ENCODE measurements around the gene EIF4A2. TPM values are rescaled to one million over a fixed set of nuclear protein-coding genes. Genes with fewer than 3 reads are reported as not detected.

EIF4A2 gene
- total and polyA plus RNA-seq, 9 of the 15 experiments (the other 6 are each of a cell fraction or from before 2014, with no cell fraction given): 307 to 754 (median 435) TPM

DNA sequence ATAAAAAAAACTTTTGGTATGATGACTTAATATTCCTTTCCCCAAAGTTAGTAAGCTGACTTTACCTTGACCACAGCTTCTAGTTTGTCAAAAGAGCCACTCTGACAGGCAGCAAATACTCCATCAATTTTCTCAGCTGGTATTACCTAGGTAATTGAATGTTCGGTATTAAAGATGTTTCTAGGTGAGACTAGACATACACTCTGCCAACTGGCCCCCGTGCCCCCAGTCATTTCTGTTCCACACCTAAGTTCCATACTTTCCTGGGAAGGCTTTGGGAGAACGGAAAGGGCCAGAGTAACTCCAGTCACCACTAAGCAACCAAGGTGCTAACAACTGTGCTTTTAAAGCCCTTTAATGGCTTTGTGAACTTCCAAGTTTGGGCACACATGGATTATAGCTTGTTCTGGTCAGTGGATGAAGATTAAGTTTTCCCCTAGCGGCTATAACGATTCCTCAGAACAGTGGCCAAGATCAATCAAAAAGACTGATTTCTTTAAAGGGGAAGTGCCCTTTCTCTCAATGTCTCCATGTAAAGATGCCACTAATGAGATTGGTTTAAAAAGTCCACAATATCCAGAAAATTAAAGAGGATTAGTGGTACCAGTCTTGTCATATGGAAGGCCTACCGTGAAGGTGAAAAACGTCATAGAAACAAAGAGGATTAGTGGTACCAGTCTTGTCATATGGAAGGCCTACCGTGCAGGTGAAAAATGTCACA is 7.0 kb downstream of the EIF4A2 start (continued):
- no peak for TF ChIP-seq ZNF146 (CRISPR knock-in tag; IDR thresholded peaks at IDR 0.05; ENCODE audit: unreplicated experiment)
- TF ChIP-seq NFATC3 (IDR thresholded peaks at IDR 0.05): no peak
- TF ChIP-seq NCOA6 (IDR thresholded peaks at IDR 0.05): no peak
- TF ChIP-seq ZNF551 (CRISPR knock-in tag; IDR thresholded peaks at IDR 0.05): no peak; the same call in none of the 2 replicates
- TF ChIP-seq POLR2A (conservative IDR thresholded peaks at IDR 0.05): peak; percentile 92
- TF ChIP-seq, protein P1, sequence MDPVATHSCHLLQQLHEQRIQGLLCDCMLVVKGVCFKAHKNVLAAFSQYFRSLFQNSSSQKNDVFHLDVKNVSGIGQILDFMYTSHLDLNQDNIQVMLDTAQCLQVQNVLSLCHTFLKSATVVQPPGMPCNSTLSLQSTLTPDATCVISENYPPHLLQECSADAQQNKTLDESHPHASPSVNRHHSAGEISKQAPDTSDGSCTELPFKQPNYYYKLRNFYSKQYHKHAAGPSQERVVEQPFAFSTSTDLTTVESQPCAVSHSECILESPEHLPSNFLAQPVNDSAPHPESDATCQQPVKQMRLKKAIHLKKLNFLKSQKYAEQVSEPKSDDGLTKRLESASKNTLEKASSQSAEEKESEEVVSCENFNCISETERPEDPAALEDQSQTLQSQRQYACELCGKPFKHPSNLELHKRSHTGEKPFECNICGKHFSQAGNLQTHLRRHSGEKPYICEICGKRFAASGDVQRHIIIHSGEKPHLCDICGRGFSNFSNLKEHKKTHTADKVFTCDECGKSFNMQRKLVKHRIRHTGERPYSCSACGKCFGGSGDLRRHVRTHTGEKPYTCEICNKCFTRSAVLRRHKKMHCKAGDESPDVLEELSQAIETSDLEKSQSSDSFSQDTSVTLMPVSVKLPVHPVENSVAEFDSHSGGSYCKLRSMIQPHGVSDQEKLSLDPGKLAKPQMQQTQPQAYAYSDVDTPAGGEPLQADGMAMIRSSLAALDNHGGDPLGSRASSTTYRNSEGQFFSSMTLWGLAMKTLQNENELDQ (CRISPR knock-in tag; IDR thresholded peaks at IDR 0.05; ENCODE audit: borderline replicate concordance): no peak
- TF ChIP-seq, protein P2, sequence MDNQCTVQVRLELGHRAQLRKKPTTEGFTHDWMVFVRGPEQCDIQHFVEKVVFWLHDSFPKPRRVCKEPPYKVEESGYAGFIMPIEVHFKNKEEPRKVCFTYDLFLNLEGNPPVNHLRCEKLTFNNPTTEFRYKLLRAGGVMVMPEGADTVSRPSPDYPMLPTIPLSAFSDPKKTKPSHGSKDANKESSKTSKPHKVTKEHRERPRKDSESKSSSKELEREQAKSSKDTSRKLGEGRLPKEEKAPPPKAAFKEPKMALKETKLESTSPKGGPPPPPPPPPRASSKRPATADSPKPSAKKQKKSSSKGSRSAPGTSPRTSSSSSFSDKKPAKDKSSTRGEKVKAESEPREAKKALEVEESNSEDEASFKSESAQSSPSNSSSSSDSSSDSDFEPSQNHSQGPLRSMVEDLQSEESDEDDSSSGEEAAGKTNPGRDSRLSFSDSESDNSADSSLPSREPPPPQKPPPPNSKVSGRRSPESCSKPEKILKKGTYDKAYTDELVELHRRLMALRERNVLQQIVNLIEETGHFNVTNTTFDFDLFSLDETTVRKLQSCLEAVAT (IDR thresholded peaks at IDR 0.05): peak in 1 of 2 experiments; percentile 38; a peak in 1 of 4 replicates
- TF ChIP-seq THRAP3 (IDR thresholded peaks at IDR 0.05; ENCODE audit: borderline replicate concordance): peak; percentile 59; the same call in 1 of the 2 replicates
- TF ChIP-seq YBX1 (IDR thresholded peaks at IDR 0.05): no peak
- TF ChIP-seq, protein P3, sequence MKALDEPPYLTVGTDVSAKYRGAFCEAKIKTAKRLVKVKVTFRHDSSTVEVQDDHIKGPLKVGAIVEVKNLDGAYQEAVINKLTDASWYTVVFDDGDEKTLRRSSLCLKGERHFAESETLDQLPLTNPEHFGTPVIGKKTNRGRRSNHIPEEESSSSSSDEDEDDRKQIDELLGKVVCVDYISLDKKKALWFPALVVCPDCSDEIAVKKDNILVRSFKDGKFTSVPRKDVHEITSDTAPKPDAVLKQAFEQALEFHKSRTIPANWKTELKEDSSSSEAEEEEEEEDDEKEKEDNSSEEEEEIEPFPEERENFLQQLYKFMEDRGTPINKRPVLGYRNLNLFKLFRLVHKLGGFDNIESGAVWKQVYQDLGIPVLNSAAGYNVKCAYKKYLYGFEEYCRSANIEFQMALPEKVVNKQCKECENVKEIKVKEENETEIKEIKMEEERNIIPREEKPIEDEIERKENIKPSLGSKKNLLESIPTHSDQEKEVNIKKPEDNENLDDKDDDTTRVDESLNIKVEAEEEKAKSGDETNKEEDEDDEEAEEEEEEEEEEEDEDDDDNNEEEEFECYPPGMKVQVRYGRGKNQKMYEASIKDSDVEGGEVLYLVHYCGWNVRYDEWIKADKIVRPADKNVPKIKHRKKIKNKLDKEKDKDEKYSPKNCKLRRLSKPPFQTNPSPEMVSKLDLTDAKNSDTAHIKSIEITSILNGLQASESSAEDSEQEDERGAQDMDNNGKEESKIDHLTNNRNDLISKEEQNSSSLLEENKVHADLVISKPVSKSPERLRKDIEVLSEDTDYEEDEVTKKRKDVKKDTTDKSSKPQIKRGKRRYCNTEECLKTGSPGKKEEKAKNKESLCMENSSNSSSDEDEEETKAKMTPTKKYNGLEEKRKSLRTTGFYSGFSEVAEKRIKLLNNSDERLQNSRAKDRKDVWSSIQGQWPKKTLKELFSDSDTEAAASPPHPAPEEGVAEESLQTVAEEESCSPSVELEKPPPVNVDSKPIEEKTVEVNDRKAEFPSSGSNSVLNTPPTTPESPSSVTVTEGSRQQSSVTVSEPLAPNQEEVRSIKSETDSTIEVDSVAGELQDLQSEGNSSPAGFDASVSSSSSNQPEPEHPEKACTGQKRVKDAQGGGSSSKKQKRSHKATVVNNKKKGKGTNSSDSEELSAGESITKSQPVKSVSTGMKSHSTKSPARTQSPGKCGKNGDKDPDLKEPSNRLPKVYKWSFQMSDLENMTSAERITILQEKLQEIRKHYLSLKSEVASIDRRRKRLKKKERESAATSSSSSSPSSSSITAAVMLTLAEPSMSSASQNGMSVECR (CRISPR knock-in tag; IDR thresholded peaks at IDR 0.05): no peak
- TF ChIP-seq KLF13 (tag; IDR thresholded peaks at IDR 0.05; ENCODE audit: borderline replicate concordance, low read depth): no peak
- TF ChIP-seq PHB2 (IDR thresholded peaks at IDR 0.05; ENCODE audit: low read depth): no peak
- no peak for TF ChIP-seq TAL1 (IDR thresholded peaks at IDR 0.05)
- no peak for TF ChIP-seq NFYB (IDR thresholded peaks at IDR 0.05; ENCODE audit: extremely low read depth, insufficient read length)
- no peak for TF ChIP-seq ZNF778 (CRISPR knock-in tag; IDR thresholded peaks at IDR 0.05)
- no peak for TF ChIP-seq GTF2E2 (tag; IDR thresholded peaks at IDR 0.05)
- TF ChIP-seq RFX7 (CRISPR knock-in tag; IDR thresholded peaks at IDR 0.05): peak; percentile 73; the same call in 1 of the 2 replicates
- no peak for TF ChIP-seq ZNF79 (CRISPR knock-in tag; IDR thresholded peaks at IDR 0.05; ENCODE audit: low read depth)
- no peak for TF ChIP-seq LEF1 (IDR thresholded peaks at IDR 0.05)
- no peak for TF ChIP-seq KLF6 (CRISPR knock-in tag; IDR thresholded peaks at IDR 0.05; ENCODE audit: borderline replicate concordance)
- peak; percentile 63 for TF ChIP-seq KDM5B (IDR thresholded peaks at IDR 0.05; ENCODE audit: insufficient replicate concordance, low read depth, low read length)
- TF ChIP-seq ZNF408 (CRISPR knock-in tag; IDR thresholded peaks at IDR 0.05; ENCODE audit: low read depth): no peak
- TF ChIP-seq ARNT (IDR thresholded peaks at IDR 0.05): no peak

Data from K562 (cell line).